NCI-H2171 (cell line): Measurements from ENCODE around the gene LSM7.
A peak's percentile ranks its signal among the peaks of the same experiment; 100 is the strongest.

ENCODE experiments used
- DNase-seq: peaks from one replicate; lab custom pipeline; 2025; lab: John Stamatoyannopoulos, UW

The LSM7 gene

GRCh38 chr19:2338055-2338615 lies 9.7 kb upstream of the LSM7 start:
- DNase-seq = no peak

DNA sequence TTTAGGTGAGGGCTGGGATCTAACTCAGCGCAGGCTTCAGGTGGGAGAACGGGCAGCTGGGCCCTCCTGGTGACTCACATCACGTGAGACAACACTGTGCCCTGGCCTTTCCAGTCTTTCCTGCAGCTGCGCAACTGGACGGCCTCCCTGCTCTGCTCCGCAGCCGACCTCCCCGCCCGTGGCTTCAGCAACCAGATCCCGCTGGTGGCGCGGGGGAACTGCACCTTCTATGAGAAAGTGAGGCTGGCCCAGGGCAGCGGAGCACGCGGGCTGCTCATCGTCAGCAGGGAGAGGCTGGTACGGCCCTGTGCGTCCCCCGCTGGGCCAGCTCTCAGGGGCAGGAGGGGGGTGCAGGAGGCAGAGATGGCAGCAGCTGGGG lies 8.9 kb upstream of the LSM7 start:
- no peak for DNase-seq

DNA sequence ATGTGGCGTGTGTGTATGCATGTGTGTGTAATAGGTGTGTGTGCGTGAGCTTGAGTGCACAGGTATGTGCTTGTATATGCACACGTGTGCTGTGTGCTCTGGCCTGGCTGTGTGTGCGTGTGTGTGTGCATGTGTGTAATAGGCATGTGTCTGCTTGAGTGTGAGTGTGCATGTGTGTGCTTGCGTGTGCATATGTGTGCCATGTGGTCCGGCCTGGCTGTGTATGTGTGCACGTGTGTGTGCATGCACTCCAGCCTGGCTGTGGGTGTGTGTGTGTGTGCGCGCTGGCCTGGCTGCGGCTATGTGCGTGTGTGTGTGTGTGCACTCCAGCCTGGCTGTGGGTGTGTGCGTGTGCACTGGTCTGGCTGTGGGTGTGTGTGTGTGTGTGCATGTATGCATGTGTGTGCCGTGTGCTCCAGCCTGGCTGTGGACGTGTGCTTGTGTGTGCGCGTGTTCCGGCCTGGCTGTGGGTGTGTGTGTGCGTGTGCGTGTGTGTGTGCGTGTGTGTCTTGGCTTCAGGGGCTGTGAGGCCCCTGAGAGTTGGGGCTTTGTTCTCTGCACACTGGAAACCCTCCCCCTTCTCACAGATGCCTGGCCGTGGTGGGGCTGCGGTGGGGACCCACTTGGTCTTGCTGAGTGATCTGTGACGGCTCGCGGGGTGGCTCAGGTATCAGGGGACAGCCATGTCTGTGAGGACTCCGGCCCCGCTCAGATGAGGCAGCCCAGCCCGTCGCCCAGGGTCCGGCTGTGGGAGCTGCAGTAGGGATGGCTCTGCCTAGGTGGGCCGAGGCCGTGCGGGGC lies 8.3 kb upstream of the LSM7 start:
- no peak for DNase-seq

DNA sequence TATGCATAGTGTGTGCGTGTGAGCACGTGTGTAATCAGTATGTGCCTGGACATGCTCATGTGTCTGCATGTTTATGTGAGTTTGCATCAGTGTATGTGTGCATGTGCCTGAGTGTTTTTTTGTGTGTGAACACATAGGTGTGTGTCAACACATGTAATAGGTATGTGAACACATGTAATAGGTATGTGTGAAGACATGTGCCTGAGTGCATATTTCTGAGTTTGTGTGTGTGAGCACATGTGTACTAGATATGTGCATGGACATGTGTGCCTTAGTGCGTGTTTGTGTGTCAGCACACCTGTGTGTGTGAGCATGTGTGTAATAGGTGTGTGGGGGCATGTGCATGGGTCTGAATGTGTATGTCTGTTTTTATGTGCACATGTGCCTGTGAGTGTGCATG lies 7.5 kb upstream of the LSM7 start:
- DNase-seq = no peak

GRCh38 chr19:2334986-2335846 lies 6.8 kb upstream of the LSM7 start:
- no peak for DNase-seq

DNA sequence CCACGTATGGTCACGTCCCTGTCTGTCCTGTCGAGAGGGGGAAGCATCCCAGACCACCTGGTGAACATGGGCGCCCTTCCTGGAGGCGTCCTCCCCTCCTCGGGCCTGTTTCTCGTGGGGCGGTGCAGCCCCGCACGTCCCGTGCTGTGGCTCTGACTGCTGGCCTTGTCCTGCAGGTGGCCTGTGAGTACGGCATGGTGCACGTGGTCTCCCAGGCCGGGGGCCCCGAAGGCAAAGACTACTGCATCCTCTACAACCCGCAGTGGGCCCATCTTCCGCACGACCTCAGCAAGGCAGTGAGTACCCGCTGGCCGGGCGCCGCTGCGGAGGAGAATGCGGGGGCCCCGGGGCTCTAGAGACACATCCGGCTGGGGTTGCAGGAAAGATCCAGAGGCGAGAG lies 6.0 kb upstream of the LSM7 start:
- DNase-seq = no peak

GRCh38 chr19:2333807-2334211 lies 5.4 kb upstream of the LSM7 start:
- no peak for DNase-seq

- DNase-seq = no peak
Observed at GRCh38 chr19:2333027-2333806, 4.8 kb upstream of the LSM7 start.

GRCh38 chr19:2332341-2333026 lies 4.1 kb upstream of the LSM7 start:
- DNase-seq = peak; percentile 89

DNA sequence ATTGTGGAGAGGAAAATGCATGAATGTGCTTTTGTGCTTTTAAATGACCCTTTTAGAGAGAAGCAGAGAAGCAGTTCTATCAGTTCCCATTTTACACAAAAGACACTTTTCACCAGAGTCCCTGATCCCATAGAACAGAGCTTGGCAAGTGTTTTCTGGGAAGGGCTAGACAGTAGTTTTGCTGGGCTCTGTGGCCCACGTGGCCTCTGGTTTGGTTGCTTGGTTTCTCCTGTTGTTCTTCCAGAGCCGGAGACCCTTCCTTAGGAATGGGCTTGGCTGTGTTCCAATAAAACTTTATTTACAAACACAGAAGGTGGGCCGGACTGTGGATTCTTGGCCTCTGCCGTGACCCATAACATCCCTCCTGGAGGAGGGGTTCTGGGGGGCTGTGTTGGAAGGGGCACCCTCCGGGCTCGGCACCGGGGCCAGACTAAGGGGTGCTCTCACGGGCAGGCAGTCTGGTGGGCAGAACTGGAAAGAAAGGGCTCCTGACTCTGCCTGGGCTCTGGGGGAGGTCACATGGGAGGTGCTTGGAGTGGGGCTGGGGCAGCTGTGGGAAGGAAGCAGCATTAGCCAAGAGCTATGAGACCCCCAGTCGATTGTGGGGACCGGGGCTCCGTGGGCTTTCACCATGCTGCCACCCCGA lies 3.3 kb upstream of the LSM7 start:
- DNase-seq = no peak

GRCh38 chr19:2330632-2331284 lies 2.4 kb upstream of the LSM7 start:
- no peak for DNase-seq

- no peak for DNase-seq
Observed at GRCh38 chr19:2330255-2330631, 1.9 kb upstream of the LSM7 start.

DNA sequence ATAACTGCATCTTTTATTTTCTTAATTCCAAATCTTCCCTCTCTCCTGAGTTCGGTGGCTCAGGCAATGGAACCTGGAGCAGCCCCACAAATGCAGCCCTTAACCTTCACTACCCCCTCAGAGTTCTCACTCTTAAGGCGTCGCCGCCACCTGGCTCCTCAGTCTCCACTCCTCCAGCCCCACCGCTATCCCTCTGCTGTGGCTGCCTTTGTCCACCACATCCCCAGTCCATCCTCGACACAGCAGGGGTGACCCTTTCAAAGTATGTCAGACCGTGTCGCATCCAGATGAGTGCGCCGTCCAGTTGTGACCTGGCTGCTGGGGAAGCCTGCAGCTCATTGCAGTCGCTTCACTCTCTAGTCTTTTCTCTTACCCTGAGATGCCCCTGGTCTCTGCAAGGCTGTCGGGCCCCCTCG lies 1.1 kb upstream of the LSM7 start:
- no peak for DNase-seq

GRCh38 chr19:2329149-2329478 lies 728 bp upstream of the LSM7 start:
- DNase-seq = no peak

DNA sequence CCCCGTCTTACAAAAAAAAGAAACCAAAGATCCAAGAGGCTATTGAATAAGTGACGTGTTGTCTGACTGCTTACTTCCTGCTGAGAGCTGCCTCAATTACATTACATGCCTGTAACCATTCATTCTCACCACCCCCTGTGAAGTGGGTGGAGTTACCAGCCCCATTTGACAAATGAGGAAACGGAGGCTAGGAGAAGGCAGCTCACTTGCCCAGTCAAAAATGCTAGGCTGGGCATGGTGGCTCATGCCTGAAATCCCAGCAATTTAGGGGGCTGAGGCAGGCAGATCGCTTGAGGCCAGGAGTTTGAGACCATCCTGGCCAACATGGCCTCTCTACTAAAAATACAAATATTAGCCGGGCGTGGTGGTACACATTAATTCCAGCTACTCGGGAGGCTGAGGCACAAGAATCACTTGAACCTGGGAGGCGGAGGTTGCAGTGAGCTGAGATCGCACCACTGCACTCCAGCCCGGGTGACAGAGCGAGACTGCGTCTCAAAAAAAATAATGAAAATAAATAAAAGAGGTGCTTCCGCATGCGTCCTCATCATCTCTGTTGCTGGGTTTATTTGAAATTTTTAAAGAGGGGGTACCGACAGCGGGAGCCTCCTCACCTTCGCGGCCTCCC lies 499 bp downstream of the LSM7 start:
- DNase-seq = no peak

- no peak for DNase-seq
Observed at GRCh38 chr19:2326699-2327360, 1.6 kb downstream of the LSM7 start.

DNA sequence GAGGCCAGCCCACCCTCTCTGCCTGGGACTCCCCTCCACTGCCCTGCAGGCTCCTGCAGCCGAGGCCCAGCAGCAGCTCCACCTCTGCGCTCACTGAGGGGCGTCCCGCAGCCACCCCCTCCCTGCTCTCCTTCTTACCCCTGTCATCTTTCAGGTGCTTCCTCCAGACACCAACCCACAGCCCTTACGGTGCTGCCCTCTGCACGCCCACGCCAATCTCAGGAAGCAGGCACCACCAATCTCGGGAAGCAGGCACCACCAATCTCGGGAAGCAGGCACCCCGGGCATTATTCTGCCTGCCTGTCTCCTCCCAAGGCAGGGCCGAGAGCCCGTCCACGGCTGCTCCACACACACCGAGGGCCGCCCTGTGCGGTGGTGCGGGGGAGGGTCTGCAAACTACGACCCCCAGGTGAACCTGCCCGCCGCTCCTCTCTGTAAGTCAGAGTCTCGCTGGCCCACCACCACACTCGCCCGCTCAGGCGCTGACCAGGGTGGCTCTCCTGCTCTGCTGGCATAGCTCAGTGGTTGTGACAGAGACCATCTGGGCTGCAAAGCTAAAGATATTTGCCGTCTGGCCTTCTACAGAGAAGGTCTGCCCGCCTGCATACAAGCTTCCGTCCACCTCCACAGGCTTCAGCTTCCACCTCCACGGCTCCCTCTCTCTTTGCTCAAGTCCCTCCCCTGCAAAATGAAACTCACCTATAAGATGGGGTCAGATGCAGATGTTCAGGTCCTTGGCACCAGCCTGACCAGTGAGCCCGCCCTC lies 2.9 kb downstream of the LSM7 start:
- DNase-seq = no peak

- DNase-seq = no peak
Observed at GRCh38 chr19:2324220-2324948, 4.0 kb downstream of the LSM7 start.
